Spleen (tissue), 7 donors: ENCODE measurements around the gene SKP1.

Source experiments
- POLR2A ChIP-seq, 3 donors: fragments of 450-650 bp; IDR thresholded peaks; one replicate each; pipeline ENCODE4 v1.5.1; 2017; ENCODE audit warnings: antibody characterized with exemption in 3 of 3, mild to moderate bottlenecking in 1 of 3
- POLR2AphosphoS5 ChIP-seq, 3 donors: sonication (generic); formaldehyde crosslinking; IDR thresholded peaks; one replicate each; pipeline ENCODE4 v1.5.1; 2017; ENCODE audit warnings: antibody characterized with exemption in 3 of 3
- TF ChIP-seq, protein P1 (sequence below), 11 experiments: fragments of 200-600 bp in 7 of 11; fragments of 450-650 bp in 4 of 11; sonication (generic) in 4 of 11; IDR thresholded peaks in 8 of 11; conservative IDR thresholded peaks in 3 of 11; 1 replicate in 7 of 11; 2 replicates in 4 of 11; pipeline versions ENCODE4 v1.4.0 to v1.8.0; 2016 to 2021; ENCODE audit warnings: antibody characterized with exemption in 11 of 11, inconsistent platforms in 4 of 11, mild to moderate bottlenecking in 1 of 11
- donor health status: DM: no; HTN: no; CAD: no; lungs with moderate emphysema.
- donor health status: DM: no; HTN: no; CAD: no.
- donor health status: DM: no; HTN: no; CAD: no.

GRCh38 chr5:134120386-134121138, 56.2 kb downstream of the SKP1 start:
- peak in 1 of 3 donors; percentile 60 for TF ChIP-seq POLR2AphosphoS5 (IDR thresholded peaks at IDR 0.05)
- TF ChIP-seq, protein P1, sequence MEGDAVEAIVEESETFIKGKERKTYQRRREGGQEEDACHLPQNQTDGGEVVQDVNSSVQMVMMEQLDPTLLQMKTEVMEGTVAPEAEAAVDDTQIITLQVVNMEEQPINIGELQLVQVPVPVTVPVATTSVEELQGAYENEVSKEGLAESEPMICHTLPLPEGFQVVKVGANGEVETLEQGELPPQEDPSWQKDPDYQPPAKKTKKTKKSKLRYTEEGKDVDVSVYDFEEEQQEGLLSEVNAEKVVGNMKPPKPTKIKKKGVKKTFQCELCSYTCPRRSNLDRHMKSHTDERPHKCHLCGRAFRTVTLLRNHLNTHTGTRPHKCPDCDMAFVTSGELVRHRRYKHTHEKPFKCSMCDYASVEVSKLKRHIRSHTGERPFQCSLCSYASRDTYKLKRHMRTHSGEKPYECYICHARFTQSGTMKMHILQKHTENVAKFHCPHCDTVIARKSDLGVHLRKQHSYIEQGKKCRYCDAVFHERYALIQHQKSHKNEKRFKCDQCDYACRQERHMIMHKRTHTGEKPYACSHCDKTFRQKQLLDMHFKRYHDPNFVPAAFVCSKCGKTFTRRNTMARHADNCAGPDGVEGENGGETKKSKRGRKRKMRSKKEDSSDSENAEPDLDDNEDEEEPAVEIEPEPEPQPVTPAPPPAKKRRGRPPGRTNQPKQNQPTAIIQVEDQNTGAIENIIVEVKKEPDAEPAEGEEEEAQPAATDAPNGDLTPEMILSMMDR (IDR thresholded peaks at IDR 0.05 in 8 of 11, conservative IDR thresholded peaks at IDR 0.05 in 3 of 11), result no peak
- TF ChIP-seq POLR2A (IDR thresholded peaks at IDR 0.05), result no peak
